ENCODE data around the gene ATP10A.

Gene ATP10A

DNA sequence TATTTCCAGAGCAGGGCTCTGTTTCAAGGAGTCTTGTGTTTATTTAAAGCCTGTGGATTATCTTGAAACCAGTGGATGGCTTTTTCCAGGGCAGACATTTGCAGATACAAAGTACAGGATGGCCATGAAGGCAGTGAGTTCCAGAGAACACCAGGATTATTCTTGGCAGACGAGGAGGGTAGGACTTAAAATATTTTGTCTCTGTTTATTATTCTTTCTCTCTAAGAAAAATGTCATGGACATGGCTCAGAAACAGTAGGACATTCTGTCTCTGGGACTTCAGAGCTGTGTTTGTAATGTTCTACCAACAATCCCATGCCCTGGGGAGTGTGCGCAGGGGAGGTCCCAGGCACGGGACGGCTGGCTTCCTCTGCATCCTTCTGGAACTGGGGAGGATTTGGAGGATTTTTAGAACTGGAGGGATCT lies 125.9 kb downstream of the ATP10A start:
- Histone ChIP-seq H3K4me2 (ENCODE audit: low read length) (no peak overlapping the region), H2BK120ac (ENCODE audit: insufficient read depth, low read length, poor library complexity) (no peak overlapping the region), H4K12ac (ENCODE audit: low read depth, low read length) (no peak overlapping the region), H3K18ac (ENCODE audit: low read length) (no peak overlapping the region), H4K8ac (ENCODE audit: low read depth, low read length) (no peak overlapping the region), H2BK12ac (ENCODE audit: low read length) (no peak overlapping the region), H3K4ac (ENCODE audit: low read depth, low read length) (no peak overlapping the region), H2AK5ac (ENCODE audit: low read length) (no peak overlapping the region), H3K9me3 (ENCODE audit: insufficient read depth, low read depth, low read length) (peaks cover 1% of the 10 kb centered on the region), H3K14ac (ENCODE audit: low read length) (no peak overlapping the region), H3K4me3 (ENCODE audit: low read depth, low read length) (no peak overlapping the region), H3K27me3 (ENCODE audit: insufficient read depth, low read length) (no peaks in the 10 kb centered on the region), H2AFZ (ENCODE audit: insufficient read depth, low read length, poor library complexity) (no peak overlapping the region), H3K27ac (ENCODE audit: low read depth, low read length) (no peak overlapping the region), H3K9ac (ENCODE audit: low read length) (no peak overlapping the region), H3K4me1 (ENCODE audit: control insufficient read depth in 1 of 2, insufficient read depth in 2 of 2, low read length in 2 of 2) (no peaks in the 10 kb centered on the region), H2BK5ac (ENCODE audit: low read depth, low read length, poor library complexity) (no peak overlapping the region), H3K36me3 (ENCODE audit: control insufficient read depth in 1 of 2, insufficient read depth in 2 of 2, low read length in 2 of 2) (no peaks in the 10 kb centered on the region), H3K23ac (ENCODE audit: low read length) (no peak overlapping the region), H4K91ac (ENCODE audit: low read depth, low read length) (no peak overlapping the region), H3K79me1 (ENCODE audit: low read length) (no peaks in the 10 kb centered on the region), H3K79me2 (ENCODE audit: control insufficient read depth, insufficient read depth, low read length, poor library complexity) (no peaks in the 10 kb centered on the region)
- no peak for DNase-seq
- WGBS (ENCODE audit: extremely low coverage, insufficient coverage, insufficient read length): no CpG with 5 or more reads among the region's 4 CpGs

GRCh38 chr15:25736461-25736860 lies 126.7 kb downstream of the ATP10A start:
- Histone ChIP-seq H3K79me1 (ENCODE audit: low read length) (no peaks in the 10 kb centered on the region), H3K4ac (ENCODE audit: low read depth, low read length) (no peak overlapping the region), H3K9me3 (ENCODE audit: insufficient read depth, low read depth, low read length) (no peaks in the 10 kb centered on the region), H2AFZ (ENCODE audit: insufficient read depth, low read length, poor library complexity) (no peak overlapping the region), H2AK5ac (ENCODE audit: low read length) (no peak overlapping the region), H3K36me3 (ENCODE audit: control insufficient read depth in 1 of 2, insufficient read depth in 2 of 2, low read length in 2 of 2) (no peaks in the 10 kb centered on the region), H3K4me2 (ENCODE audit: low read length) (no peak overlapping the region), H3K4me3 (ENCODE audit: low read depth, low read length) (no peak overlapping the region), H4K91ac (ENCODE audit: low read depth, low read length) (no peak overlapping the region), H2BK5ac (ENCODE audit: low read depth, low read length, poor library complexity) (no peak overlapping the region), H3K27ac (ENCODE audit: low read depth, low read length) (no peak overlapping the region), H3K9ac (ENCODE audit: low read length) (no peak overlapping the region), H2BK120ac (ENCODE audit: insufficient read depth, low read length, poor library complexity) (no peak overlapping the region), H3K27me3 (ENCODE audit: insufficient read depth, low read length) (no peaks in the 10 kb centered on the region), H4K8ac (ENCODE audit: low read depth, low read length) (no peak overlapping the region), H3K23ac (ENCODE audit: low read length) (no peak overlapping the region), H2BK12ac (ENCODE audit: low read length) (no peak overlapping the region), H4K12ac (ENCODE audit: low read depth, low read length) (no peak overlapping the region), H3K14ac (ENCODE audit: low read length) (no peak overlapping the region), H3K4me1 (ENCODE audit: control insufficient read depth in 1 of 2, insufficient read depth in 2 of 2, low read length in 2 of 2) (no peaks in the 10 kb centered on the region), H3K18ac (ENCODE audit: low read length) (no peak overlapping the region), H3K79me2 (ENCODE audit: control insufficient read depth, insufficient read depth, low read length, poor library complexity) (no peaks in the 10 kb centered on the region)
- WGBS (ENCODE audit: extremely low coverage, insufficient coverage, insufficient read length): no CpG with 5 or more reads among the region's 3 CpGs
- no peak for DNase-seq

DNA sequence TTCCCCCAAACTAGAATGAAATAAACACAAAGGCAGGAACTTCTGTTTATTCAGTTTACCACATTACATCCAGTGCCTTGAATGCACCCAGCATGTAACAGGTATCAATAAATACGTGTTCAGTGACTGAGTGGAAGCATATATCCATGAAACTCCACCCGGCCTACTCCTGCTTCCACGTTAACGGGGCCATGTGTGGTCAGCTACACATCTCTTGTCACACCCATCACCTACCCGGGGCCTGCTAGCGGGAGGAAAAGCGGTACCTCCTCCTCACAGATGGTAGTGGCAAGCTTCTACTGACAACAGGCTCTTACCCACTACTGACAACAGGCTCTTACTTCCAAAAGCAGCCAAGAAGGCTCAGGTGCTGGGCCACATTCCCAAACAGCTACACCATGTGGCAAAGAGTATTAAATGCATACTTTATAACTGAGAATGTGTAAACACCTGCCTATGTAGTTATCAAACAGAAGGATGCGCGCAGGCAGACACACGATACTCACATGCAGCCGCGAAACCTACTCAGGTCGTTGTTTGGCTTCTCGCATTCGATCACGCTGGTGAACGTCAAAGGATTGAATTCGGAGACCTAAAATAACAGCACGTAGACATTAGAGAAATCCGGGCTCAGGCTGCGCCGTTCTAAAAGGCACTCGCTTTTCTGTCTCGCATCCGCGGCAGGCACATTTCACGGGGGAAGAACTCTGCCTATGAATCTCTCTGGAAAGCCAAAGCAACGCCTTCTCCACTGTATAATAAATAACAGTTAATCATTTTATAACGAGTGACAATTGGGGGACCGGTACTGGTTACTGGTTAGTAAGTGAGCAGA lies 127.4 kb downstream of the ATP10A start:
- Histone ChIP-seq H2AFZ (ENCODE audit: insufficient read depth, low read length, poor library complexity) (no peak overlapping the region), H3K9ac (ENCODE audit: low read length) (no peak overlapping the region), H3K23ac (ENCODE audit: low read length) (no peak overlapping the region), H2BK12ac (ENCODE audit: low read length) (no peak overlapping the region), H2AK5ac (ENCODE audit: low read length) (no peak overlapping the region), H3K4me1 (ENCODE audit: control insufficient read depth in 1 of 2, insufficient read depth in 2 of 2, low read length in 2 of 2) (no peaks in the 10 kb centered on the region), H4K12ac (ENCODE audit: low read depth, low read length) (no peak overlapping the region), H3K27me3 (ENCODE audit: insufficient read depth, low read length) (no peaks in the 10 kb centered on the region), H2BK5ac (ENCODE audit: low read depth, low read length, poor library complexity) (no peak overlapping the region), H3K9me3 (ENCODE audit: insufficient read depth, low read depth, low read length) (no peaks in the 10 kb centered on the region), H3K79me1 (ENCODE audit: low read length) (no peaks in the 10 kb centered on the region), H3K79me2 (ENCODE audit: control insufficient read depth, insufficient read depth, low read length, poor library complexity) (no peaks in the 10 kb centered on the region), H3K14ac (ENCODE audit: low read length) (no peak overlapping the region), H4K8ac (ENCODE audit: low read depth, low read length) (no peak overlapping the region), H3K18ac (ENCODE audit: low read length) (no peak overlapping the region), H3K4ac (ENCODE audit: low read depth, low read length) (no peak overlapping the region), H2BK120ac (ENCODE audit: insufficient read depth, low read length, poor library complexity) (no peak overlapping the region), H3K4me2 (ENCODE audit: low read length) (no peak overlapping the region), H3K4me3 (ENCODE audit: low read depth, low read length) (no peak overlapping the region), H3K27ac (ENCODE audit: low read depth, low read length) (no peak overlapping the region), H3K36me3 (ENCODE audit: control insufficient read depth in 1 of 2, insufficient read depth in 2 of 2, low read length in 2 of 2) (no peaks in the 10 kb centered on the region), H4K91ac (ENCODE audit: low read depth, low read length) (no peak overlapping the region)
- DNase-seq: no peak
- no CpG with 5 or more reads among the region's 30 CpGs for WGBS (ENCODE audit: extremely low coverage, insufficient coverage, insufficient read length)

DNA sequence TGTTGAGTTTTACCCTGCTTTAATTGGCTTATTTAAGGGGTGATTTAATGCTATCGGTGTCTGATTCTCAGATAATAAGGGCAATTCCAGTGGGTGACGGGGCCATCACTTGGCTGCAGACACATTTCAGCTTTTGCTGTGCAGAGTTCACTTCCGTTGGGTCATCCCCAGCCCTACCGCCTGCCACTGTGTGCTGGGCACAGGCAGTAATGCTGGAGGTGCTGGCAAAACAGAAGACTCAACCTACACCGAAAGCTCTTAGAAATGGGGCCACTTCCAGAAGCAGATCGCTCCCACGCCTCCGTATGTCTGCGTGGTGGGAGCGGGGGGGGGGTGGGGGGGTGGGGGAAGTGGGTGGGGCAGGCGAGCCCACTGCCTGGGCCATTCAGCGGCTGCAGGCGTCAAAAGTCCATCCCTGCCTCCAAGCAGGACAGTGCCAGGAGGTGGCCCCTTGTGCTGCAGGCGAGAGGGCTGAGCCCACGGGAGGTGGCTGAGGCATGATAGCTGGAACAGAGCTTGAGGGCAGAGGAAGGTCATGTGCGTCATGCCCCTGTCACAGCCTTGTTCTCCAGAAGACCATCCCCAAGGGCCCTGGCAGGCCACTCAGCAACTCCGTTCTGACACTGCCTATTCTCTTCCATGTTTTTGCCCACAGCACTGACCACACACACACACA lies 128.3 kb downstream of the ATP10A start:
- Histone ChIP-seq H2BK12ac (ENCODE audit: low read length) (no peak overlapping the region), H3K23ac (ENCODE audit: low read length) (no peak overlapping the region), H3K4me3 (ENCODE audit: low read depth, low read length) (no peak overlapping the region), H3K79me2 (ENCODE audit: control insufficient read depth, insufficient read depth, low read length, poor library complexity) (no peaks in the 10 kb centered on the region), H3K36me3 (ENCODE audit: control insufficient read depth in 1 of 2, insufficient read depth in 2 of 2, low read length in 2 of 2) (no peaks in the 10 kb centered on the region), H3K4me1 (ENCODE audit: control insufficient read depth in 1 of 2, insufficient read depth in 2 of 2, low read length in 2 of 2) (no peaks in the 10 kb centered on the region), H2BK5ac (ENCODE audit: low read depth, low read length, poor library complexity) (no peak overlapping the region), H3K9me3 (ENCODE audit: insufficient read depth, low read depth, low read length) (no peaks in the 10 kb centered on the region), H4K12ac (ENCODE audit: low read depth, low read length) (no peak overlapping the region), H3K4ac (ENCODE audit: low read depth, low read length) (no peak overlapping the region), H2BK120ac (ENCODE audit: insufficient read depth, low read length, poor library complexity) (no peak overlapping the region), H2AFZ (ENCODE audit: insufficient read depth, low read length, poor library complexity) (no peak overlapping the region), H4K8ac (ENCODE audit: low read depth, low read length) (no peak overlapping the region), H3K79me1 (ENCODE audit: low read length) (no peaks in the 10 kb centered on the region), H3K18ac (ENCODE audit: low read length) (no peak overlapping the region), H3K27ac (ENCODE audit: low read depth, low read length) (no peak overlapping the region), H3K27me3 (ENCODE audit: insufficient read depth, low read length) (no peaks in the 10 kb centered on the region), H3K14ac (ENCODE audit: low read length) (no peak overlapping the region), H3K4me2 (ENCODE audit: low read length) (no peak overlapping the region), H4K91ac (ENCODE audit: low read depth, low read length) (no peak overlapping the region), H2AK5ac (ENCODE audit: low read length) (no peak overlapping the region), H3K9ac (ENCODE audit: low read length) (no peak overlapping the region)
- DNase-seq: no peak
- no CpG with 5 or more reads among the region's 17 CpGs for WGBS (ENCODE audit: extremely low coverage, insufficient coverage, insufficient read length)
